SIG-M5 (cell line): Measurements from ENCODE around the gene COX7B.
"Not testable (repeated sequence)": the region's sequence is repeated elsewhere in the genome, so short reads cannot be mapped to it uniquely, and the experiment has no call there.

Experiments
- DNase-seq: peaks from one replicate; lab custom pipeline; 2025; lab: John Stamatoyannopoulos, UW

COX7B gene, protein sequence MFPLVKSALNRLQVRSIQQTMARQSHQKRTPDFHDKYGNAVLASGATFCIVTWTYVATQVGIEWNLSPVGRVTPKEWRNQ

GRCh38 chrX:77899081-77899828, at the start of gene COX7B:
Gene COX7B (plus strand): TSS chrX:77899468. CDS start chrX:77899554, 86 bp downstream.
- DNase-seq: peak; percentile 92

DNA sequence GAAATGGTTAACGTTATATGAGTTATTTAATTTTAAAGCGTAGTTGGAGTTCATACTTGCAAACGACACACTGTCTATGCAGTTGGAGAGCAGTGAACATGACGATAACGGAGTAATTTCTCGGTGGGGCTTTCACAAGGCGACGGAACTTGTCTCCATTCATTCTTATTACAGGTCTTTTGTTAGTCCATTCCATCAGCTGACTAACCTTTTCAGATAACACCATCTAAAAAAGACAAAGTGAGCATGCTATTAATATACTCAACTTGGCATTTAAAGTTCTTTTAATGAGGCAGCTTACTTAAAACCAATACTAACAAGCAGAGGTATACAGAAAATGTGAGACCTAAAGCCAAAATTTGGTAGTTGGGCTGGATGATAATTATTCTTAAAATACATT, 23.9 kb upstream of the COX7B start:
- DNase-seq: no peak

- not testable (repeated sequence) for DNase-seq
Measured at GRCh38 chrX:77881418-77881817, 17.9 kb upstream of the COX7B start.

DNA sequence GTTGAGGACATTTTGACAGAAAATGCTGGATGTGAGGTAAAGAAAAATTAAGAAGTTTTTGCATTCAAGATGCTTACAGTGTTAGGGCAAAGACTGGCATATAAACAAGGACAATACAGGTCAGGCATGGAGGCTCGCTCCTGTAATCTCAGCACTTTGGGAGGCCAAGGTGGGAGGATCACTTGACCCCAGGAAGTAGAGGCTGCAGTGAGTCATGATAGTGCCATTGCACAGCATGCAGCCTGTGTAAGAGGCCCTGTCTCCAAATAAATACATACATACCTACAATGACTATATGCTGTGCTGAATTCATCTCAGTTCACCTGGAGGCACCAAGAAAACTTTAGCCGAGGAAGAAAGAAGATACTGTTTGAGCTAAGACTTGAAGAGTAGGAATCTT, 6.4 kb upstream of the COX7B start:
- no peak for DNase-seq

DNA sequence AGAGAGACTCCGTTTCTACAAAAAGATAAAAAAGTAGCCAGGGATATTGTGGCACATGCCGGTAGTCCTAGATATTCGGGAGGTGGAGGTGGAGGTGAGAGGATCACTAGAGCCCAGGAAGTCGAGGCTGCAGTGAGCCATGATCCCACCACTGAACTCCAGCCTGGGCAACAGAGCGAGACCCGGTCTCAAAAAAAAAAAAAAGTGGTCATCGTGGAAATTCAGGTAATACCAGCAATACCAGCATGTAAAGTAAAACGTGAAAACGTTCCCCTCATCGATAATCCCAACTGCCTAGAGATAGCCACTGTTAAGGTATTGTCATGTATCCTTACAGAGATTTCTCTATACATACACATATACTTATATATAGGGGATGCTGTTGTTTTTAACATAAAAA, 5.6 kb upstream of the COX7B start:
- no peak for DNase-seq

DNA sequence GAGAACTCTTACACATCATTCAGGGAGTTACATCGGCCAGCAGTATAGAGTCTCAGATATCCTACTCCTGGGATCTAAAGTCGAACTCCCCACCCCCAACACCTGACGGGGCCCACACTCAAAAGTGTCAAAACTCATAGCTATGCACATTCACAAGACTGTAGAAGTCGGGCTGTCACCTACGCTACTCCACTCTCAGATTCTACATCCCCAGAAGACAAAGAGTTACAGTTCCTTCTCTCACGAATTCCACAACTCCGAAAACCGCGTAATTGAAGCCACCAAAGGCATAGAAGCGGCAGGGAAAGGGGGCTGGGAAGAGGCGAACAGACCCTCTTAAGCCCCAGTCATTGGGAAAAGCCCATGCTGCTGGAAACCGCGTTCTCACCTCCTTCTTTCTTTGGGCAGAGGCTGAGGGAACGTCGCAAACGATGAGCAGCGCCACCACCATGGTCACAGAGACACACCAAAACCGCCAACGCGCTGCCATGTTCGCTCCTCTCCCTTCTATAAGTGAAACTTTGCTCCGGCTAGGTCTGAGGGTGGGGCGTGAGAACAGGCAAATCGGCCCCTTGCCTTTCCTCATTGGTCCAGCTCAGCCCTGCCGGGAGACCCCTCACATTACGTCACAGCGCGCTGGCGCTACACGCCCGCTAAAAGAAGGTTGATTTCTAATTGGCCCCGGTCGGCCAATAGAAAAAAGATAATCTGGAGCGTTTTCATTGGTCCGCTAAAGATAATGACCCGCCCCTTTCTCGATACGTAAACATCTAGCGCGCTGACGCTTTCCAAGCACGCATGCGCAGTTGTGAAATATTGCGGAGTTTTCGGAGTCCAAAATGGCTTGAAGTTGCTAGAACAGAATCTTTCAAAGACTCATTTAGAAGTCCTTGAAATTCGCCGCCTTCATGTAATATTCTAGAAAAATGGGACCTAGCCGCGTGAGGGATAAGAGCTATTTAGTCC, 4.1 kb upstream of the COX7B start, which contains the start of gene MAGT1:
Gene MAGT1, minus strand, starts transcription at position 515 of the 966 bp plus-strand sequence. Its CDS starts 25 bp downstream, at position 490.
- DNase-seq: peak; percentile 91

GRCh38 chrX:77900688-77901087, 1.4 kb downstream of the COX7B start:
- peak; percentile 14 for DNase-seq

DNA sequence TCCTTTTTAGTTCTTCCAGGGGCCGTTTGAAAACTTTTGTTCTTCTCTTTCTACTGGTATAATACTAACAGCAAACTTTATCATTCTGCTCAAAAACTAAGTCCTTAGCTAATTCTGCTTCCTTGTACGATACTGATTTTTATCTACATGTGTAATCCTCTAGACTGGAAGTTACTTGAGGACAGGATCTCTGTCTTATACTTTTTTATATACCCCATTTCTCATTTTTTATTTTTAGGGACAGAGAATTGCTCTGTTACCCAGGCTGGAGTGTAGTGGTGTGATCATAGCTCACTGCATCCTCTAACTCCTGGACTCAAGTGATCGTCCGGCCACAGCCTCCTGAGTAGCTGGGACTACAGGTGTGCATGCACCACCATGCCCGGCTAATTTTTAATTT, 2.2 kb downstream of the COX7B start:
- DNase-seq: no peak

DNA sequence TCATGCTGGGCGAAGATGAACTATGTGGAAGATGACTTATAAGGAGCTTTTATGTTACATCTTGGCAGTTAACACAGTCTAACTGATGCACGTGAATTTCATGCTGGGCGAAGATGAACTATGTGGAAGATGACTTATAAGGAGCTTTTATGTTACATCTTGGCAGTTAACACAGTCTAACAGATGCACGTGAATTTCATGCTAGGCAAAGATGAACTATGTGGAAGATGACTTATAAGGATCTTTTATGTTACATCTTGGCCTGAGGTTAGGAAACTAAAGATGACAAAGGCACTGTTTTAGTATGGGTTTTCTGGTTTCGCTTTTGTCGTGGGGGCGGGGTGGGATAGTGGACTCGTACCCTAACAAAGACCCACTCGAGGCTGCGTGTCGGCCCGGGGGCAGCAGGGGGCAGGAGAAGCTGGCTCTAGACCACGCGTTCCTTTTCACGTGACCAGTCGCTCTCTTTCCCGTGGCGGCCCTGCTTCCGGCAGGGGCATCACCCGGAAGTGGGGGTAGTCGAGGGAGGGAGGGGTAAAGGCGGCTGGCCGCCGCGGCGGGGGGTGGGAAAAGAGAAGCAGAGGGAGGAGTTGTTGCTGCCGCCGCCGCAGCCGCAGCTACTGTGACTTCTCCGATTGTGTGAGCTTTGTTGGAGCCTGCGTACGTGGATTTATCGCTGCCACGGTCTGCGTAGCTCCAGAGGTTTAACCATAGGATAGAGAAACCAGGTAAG, 11.0 kb downstream of the COX7B start, which contains the start of gene ATP7A:
Gene ATP7A, plus strand, starts transcription at position 586 of the 733 bp plus-strand sequence. CDS start 60,949 bp downstream, outside the sequence.
- DNase-seq: peak; percentile 43

- no peak for DNase-seq
Measured at GRCh38 chrX:77917294-77917933, 18.1 kb downstream of the COX7B start.

GRCh38 chrX:77918568-77918967, 19.3 kb downstream of the COX7B start:
- DNase-seq: no peak

DNA sequence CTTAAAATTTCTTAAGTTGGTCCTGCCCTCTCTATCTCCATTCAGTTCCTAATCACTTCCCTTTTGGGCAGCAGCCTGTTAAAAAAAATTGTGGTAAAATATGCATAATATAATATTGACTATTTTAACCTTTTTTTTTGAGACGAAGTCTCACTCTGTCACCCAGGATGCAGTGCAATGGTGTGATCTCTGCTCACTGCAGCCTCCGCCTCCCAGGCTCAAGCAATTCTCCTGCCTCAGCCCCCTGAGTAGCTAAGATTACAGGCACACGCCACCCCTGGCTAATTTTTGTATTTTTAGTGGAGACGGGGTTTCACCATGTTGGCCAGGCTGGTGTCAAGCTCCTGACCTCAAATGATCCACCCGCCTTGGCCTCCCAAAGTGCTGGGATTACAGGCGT, 20.1 kb downstream of the COX7B start:
- DNase-seq: not testable (repeated sequence)

- no peak for DNase-seq
Measured at GRCh38 chrX:77922787-77923186, 23.5 kb downstream of the COX7B start.

- DNase-seq: no peak
Measured at GRCh38 chrX:77924320-77924859, 25.1 kb downstream of the COX7B start.

DNA sequence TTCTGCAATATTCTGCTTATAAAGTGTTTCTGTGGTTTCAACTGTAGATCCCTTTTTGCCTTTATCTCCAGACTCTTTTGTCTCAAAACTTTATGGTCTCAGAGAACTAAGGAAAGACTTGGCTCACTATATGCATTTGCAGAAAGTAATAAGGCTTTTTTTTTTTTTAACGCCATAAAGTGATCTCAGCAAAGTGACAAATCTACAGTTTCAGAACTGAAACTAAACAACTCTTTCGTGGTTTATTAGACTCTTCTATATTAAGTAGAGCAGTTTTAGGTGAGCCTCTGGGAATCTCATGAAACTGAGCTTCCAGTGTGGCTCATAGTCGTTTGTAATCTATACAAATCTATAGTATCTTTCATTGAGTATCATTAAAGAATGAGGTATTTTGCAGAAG, 26.5 kb downstream of the COX7B start:
- no peak for DNase-seq

- DNase-seq: no peak
Measured at GRCh38 chrX:77930581-77930980, 31.3 kb downstream of the COX7B start.

DNA sequence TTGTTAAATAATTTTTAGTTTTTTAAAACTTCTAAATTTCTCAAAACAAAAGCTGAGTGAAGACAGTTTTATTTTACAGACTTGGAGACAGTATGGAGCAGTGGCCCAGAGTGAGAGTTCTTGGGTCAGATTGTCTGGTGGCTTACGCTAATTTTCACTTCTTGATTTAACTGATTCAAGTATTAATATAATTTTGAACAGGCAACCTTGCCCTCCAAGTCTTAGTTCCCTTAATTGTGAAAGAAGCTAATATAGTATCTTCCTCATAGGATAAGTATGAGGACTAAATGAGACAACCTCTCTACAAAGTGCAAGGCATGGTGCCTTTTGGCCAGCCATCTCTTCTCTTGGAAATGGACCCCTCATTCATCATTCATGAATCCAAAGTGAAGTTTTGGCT, 36.6 kb downstream of the COX7B start:
- DNase-seq: no peak

DNA sequence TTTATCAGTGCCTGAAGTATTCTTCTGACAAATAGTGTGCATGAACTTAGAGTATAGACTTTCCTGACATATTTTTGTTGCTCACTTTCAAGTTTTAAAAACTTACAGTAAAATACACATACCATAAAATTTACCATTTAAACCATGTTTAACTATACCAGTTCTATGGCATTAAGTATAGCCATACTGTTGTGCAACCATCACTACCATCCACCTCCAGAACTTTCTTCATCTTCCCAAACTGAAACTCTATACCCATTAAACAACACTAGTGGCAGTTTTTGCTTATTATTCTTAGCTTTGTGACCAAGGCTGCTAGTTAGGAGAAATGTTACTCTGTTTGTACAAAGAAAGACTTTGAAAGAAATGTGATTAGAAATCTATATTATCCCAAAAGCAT, 37.0 kb downstream of the COX7B start:
- no peak for DNase-seq

DNA sequence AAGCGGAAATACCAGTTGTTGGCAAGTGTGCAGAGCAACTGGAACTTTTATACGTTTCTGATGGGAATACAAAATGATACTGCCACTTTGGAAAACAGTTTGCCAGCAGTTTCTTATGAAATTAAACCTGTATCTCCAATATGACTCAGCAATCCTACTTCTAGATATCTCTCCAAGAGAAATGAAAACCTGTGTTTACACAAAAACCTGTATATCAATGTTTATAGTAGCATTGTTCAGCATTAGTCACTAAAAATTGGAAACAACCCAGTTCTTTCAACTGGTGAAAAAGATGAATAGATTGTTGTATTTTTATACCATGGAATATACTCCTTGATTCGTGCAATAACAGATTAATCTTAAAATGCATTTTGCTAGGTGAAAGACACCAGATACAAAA, 38.0 kb downstream of the COX7B start:
- no peak for DNase-seq

- no peak for DNase-seq
Measured at GRCh38 chrX:77938083-77938680, 38.9 kb downstream of the COX7B start.

DNA sequence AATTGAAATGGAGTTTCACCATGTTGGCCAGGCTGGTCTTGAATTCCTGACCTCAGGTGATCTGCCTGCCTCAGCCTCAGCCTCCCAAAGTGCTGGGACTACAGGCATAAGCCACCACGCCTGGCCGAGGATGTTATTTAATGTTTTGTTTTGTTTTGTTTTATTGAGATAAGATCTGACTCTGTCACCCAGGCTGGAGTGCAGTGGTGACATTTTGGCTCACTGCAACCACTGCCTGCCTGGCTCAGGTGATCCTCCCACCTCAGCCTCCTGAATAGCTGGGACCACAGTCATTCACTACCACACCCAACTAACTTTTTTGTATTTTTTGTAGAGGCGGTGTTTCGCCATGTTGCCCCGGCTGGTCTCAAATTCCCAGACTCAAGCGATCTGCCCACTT, 45.8 kb downstream of the COX7B start:
- DNase-seq: not testable (repeated sequence)
